ENCODE data around the gene KLF6. TPM values are rescaled to one million over a fixed set of nuclear protein-coding genes. Genes with fewer than 3 reads are reported as not detected.

KLF6 gene
- total RNA-seq, 1 experiment from 2014 or later: 94.5 TPM

DNA sequence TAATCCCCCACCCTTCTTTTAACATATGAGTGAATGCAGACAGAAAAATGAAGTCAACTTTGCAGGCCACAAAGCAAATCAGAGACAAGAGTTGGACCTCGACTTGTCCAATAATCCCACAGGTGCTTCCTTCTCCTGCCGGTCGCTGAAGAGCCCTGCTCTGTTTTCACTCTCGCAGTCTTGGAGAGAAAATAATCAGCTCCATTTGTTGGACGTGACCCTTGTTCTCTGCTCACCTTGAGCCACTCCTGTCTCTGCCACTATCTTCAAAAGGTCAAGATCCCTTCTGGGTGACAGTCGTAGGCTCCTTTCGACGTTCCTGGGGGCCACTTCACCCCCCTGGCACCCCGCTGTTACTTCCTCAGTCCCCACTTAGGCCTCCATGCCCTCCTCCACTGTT lies 2.8 kb upstream of the KLF6 start:
- H3K9me2 ChIP-seq (replicated peaks; ENCODE audit: low read length): no peaks in the 10 kb centered on the region
- TF ChIP-seq EZH2 (IDR thresholded peaks at IDR 0.05; ENCODE audit: low read length, unreplicated experiment) (no peak), EZH2phosphoT487 (IDR thresholded peaks at IDR 0.05; ENCODE audit: borderline replicate concordance, low read length) (no peak)
- TF ChIP-seq, protein P1, sequence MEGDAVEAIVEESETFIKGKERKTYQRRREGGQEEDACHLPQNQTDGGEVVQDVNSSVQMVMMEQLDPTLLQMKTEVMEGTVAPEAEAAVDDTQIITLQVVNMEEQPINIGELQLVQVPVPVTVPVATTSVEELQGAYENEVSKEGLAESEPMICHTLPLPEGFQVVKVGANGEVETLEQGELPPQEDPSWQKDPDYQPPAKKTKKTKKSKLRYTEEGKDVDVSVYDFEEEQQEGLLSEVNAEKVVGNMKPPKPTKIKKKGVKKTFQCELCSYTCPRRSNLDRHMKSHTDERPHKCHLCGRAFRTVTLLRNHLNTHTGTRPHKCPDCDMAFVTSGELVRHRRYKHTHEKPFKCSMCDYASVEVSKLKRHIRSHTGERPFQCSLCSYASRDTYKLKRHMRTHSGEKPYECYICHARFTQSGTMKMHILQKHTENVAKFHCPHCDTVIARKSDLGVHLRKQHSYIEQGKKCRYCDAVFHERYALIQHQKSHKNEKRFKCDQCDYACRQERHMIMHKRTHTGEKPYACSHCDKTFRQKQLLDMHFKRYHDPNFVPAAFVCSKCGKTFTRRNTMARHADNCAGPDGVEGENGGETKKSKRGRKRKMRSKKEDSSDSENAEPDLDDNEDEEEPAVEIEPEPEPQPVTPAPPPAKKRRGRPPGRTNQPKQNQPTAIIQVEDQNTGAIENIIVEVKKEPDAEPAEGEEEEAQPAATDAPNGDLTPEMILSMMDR (conservative IDR thresholded peaks at IDR 0.05; ENCODE audit: low read depth, low read length): no peak

GRCh38 chr10:3787016-3787400 lies 2.0 kb upstream of the KLF6 start:
- Histone ChIP-seq H3K9me3 (ENCODE audit: low read length) (no peaks in the 10 kb centered on the region), H3K4me2 (ENCODE audit: low read length) (peak overlapping the region; percentile 95), H4K20me1 (ENCODE audit: low read length) (peaks cover 21% of the 10 kb centered on the region), H3K27ac (ENCODE audit: low read length) (peak overlapping the region; percentile 93), H3K4me3 (ENCODE audit: low read length) (no peak overlapping the region; the same call in 1 of the 2 replicates), H3K4me1 (ENCODE audit: insufficient read depth, low read length) (peaks cover 12% of the 10 kb centered on the region), H3K9ac (ENCODE audit: low read length) (peak overlapping the region; percentile 99), H3F3A (ENCODE audit: low read length, unreplicated experiment) (no peaks in the 10 kb centered on the region), H3K9me2 (replicated peaks; ENCODE audit: low read length) (no peaks in the 10 kb centered on the region), H3K27me3 (ENCODE audit: low read length) (no peaks in the 10 kb centered on the region), H2AFZ (ENCODE audit: low read length) (no peak overlapping the region), H3K36me3 (ENCODE audit: low read depth, low read length) (peaks cover 23% of the 10 kb centered on the region), H3K79me2 (ENCODE audit: low read length) (peaks cover 37% of the 10 kb centered on the region)
- ATAC-seq (no peak), DNase-seq (peak; percentile 46)
- CTCF ChIA-PET: no interaction called here
- BruUV-seq (replicated peaks): no TSS peak
- intact Hi-C loops (cut with micrococcal nuclease): loop anchor here (5.0 to 10.0 kb wide), 4 partner anchors 110 to 888 kb away; no protein-coding TSS in a partner anchor
- POLR2A ChIA-PET (ENCODE audit: unreplicated experiment): no interaction called here
- TF ChIP-seq EZH2phosphoT487 (IDR thresholded peaks at IDR 0.05; ENCODE audit: borderline replicate concordance, low read length) (no peak), EZH2 (IDR thresholded peaks at IDR 0.05; ENCODE audit: low read length, unreplicated experiment) (no peak)
- TF ChIP-seq, protein P1 (conservative IDR thresholded peaks at IDR 0.05; ENCODE audit: low read depth, low read length): no peak

More for the DNA sequence above, 2.8 kb upstream of the KLF6 start:
- Histone ChIP-seq H3K4me3 (ENCODE audit: low read length) (no peak overlapping the region), H3K27me3 (ENCODE audit: low read length) (no peaks in the 10 kb centered on the region), H3K4me1 (ENCODE audit: insufficient read depth, low read length) (peaks cover 12% of the 10 kb centered on the region), H3K9me3 (ENCODE audit: low read length) (no peaks in the 10 kb centered on the region), H3K79me2 (ENCODE audit: low read length) (peaks cover 29% of the 10 kb centered on the region), H2AFZ (ENCODE audit: low read length) (no peak overlapping the region), H3K36me3 (ENCODE audit: low read depth, low read length) (peaks cover 15% of the 10 kb centered on the region), H4K20me1 (ENCODE audit: low read length) (peaks cover 13% of the 10 kb centered on the region; the same call in 1 of the 2 replicates), H3K9ac (ENCODE audit: low read length) (no peak overlapping the region), H3K27ac (ENCODE audit: low read length) (peak overlapping the region; percentile 93), H3F3A (ENCODE audit: low read length, unreplicated experiment) (no peaks in the 10 kb centered on the region), H3K4me2 (ENCODE audit: low read length) (no peak overlapping the region)
- ChIA-PET CTCF (no interaction called here), POLR2A (ENCODE audit: unreplicated experiment) (no interaction called here)
- DNase-seq (no peak), ATAC-seq (no peak)
- intact Hi-C loops (cut with micrococcal nuclease): loop anchor here (5.0 to 10.0 kb wide), 4 partner anchors 109 to 887 kb away; no protein-coding TSS in a partner anchor
- BruUV-seq (replicated peaks): no TSS peak

DNA sequence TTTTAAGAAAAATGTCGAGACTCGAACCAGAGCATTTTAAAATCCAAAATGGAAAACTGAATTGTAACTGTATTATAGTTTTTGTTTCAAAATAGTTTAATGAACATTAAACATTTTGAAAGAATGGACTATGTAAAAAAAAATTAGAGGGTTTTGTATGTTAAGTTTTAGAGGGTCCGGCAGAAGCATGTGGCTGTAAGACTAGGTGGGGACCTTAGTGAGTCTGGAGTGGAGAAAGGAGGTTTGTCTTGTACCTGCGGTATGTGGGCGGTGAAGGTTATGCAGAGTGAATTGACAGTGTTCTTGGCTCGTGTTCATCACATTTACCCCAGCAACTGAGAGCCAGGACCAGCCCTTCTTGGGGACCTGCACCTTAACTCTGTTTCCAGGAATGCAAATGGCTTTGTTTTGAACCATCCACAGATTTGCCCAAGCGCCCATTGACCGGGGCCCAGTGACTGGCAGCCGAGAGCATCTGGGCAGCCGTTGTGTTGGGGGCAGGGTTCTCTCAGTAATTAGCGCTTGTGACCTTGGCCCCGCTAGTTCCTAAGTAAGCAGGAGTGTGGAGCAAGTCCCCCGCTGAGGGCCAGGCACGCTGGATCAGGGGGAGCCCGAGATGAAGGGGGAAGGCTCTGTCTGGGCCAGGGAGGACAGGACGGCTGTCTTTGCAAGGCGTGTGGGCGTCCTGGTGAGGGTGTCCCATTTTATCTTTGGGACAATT lies 1.4 kb upstream of the KLF6 start:
- ATAC-seq (no peak), DNase-seq (no peak)
- Histone ChIP-seq H2AFZ (ENCODE audit: low read length) (no peak overlapping the region), H3K9ac (ENCODE audit: low read length) (peak overlapping the region; percentile 99), H3K36me3 (ENCODE audit: low read depth, low read length) (peaks cover 29% of the 10 kb centered on the region), H3K9me2 (replicated peaks; ENCODE audit: low read length) (no peaks in the 10 kb centered on the region), H3K4me3 (ENCODE audit: low read length) (peak overlapping the region; percentile 73), H3K27me3 (ENCODE audit: low read length) (no peaks in the 10 kb centered on the region), H3K9me3 (ENCODE audit: low read length) (no peaks in the 10 kb centered on the region), H3K79me2 (ENCODE audit: low read length) (peaks cover 42% of the 10 kb centered on the region), H3K27ac (ENCODE audit: low read length) (peak overlapping the region; percentile 93), H4K20me1 (ENCODE audit: low read length) (peaks cover 27% of the 10 kb centered on the region), H3K4me2 (ENCODE audit: low read length) (peak overlapping the region; percentile 95), H3F3A (ENCODE audit: low read length, unreplicated experiment) (no peaks in the 10 kb centered on the region), H3K4me1 (ENCODE audit: insufficient read depth, low read length) (peaks cover 12% of the 10 kb centered on the region)
- intact Hi-C loops (cut with micrococcal nuclease): loop anchor here (5.0 to 10.0 kb wide), 4 partner anchors 111 to 888 kb away; no protein-coding TSS in a partner anchor
- TF ChIP-seq, protein P1 (conservative IDR thresholded peaks at IDR 0.05; ENCODE audit: low read depth, low read length): no peak
- no peak for TF ChIP-seq EZH2phosphoT487 (IDR thresholded peaks at IDR 0.05; ENCODE audit: borderline replicate concordance, low read length)
- TF ChIP-seq EZH2 (IDR thresholded peaks at IDR 0.05; ENCODE audit: low read length, unreplicated experiment): no peak
- BruUV-seq (replicated peaks): TSS peak; percentile 46
- CTCF ChIA-PET: no interaction called here
- POLR2A ChIA-PET (ENCODE audit: unreplicated experiment): interaction anchor here (0.7 kb wide), 1 partner anchor 389 kb away, joined by 4 read pairs; no protein-coding TSS in a partner anchor

All from PC-3 (cell line).